Caco-2 (cell line): Measurements from ENCODE around the gene TLR8. TPM values are rescaled to one million over a fixed set of nuclear protein-coding genes. Genes with fewer than 3 reads are reported as not detected.

Experiments
- BruUV-seq: library from RNA; stranded (reverse); fragments of 400-500 nt; replicated peaks from 2 replicates; lab custom pipeline; 2021; lab: Mats Ljungman, UMichigan
- CTCF ChIA-PET: fragments of 300-600 bp; sonication (Branson Sonifier 250); formaldehyde crosslinking; loops from one replicate; lab custom pipeline; 2022; ENCODE audit warnings: antibody characterized with exemption; lab: Charles Lee
- POLR2A ChIA-PET: fragments of 300-600 bp; sonication (Branson Sonifier 250); formaldehyde crosslinking; loops from one replicate; lab custom pipeline; 2022; ENCODE audit warnings: antibody characterized with exemption; lab: Charles Lee
- DNase-seq, 2 experiments: peaks; one replicate each; pipeline versions ENCODE4 v3.0.0 to v3.0.0-alpha.2; 2020 to 2022
- H3K27me3 ChIP-seq: replicated peaks from 2 replicates; pipeline ENCODE4 v1.6.0; 2011; ENCODE audit warnings: low read length; ENCODE audit not compliant: control insufficient read depth, insufficient read depth
- H3K36me3 ChIP-seq: 2 replicates; pipeline ENCODE4 v1.5.1; 2011; ENCODE audit warnings: low read length; ENCODE audit not compliant: control insufficient read depth, insufficient read depth
- H3K4me1 ChIP-seq: fragments of 250-450 bp; sonication (Bioruptor Pico); 2 replicates; pipeline ENCODE4 v1.5.1; 2020; ENCODE audit warnings: mild to moderate bottlenecking
- H3K4me3 ChIP-seq: 2 replicates; pipeline ENCODE4 v1.5.1; 2011; ENCODE audit warnings: low read depth, mild to moderate bottlenecking, control low read depth, low read length
- H3K9me3 ChIP-seq: fragments of 250-450 bp; sonication (Bioruptor Pico); 2 replicates; pipeline ENCODE4 v1.5.1; 2020; ENCODE audit warnings: mild to moderate bottlenecking, moderate library complexity
- H3K27ac Mint-ChIP-seq: one replicate; pipeline ENCODE4 v1.8.0; 2022; ENCODE audit warnings: mixed read lengths; ENCODE audit not compliant: unreplicated experiment
- H3K27me3 Mint-ChIP-seq: one replicate; pipeline ENCODE4 v1.8.0; 2022; ENCODE audit warnings: mixed read lengths; ENCODE audit not compliant: insufficient read depth, unreplicated experiment
- H3K36me3 Mint-ChIP-seq: one replicate; pipeline ENCODE4 v1.8.0; 2022; ENCODE audit warnings: mild to moderate bottlenecking, mixed read lengths; ENCODE audit not compliant: insufficient read depth, unreplicated experiment
- H3K4me1 Mint-ChIP-seq: one replicate; pipeline ENCODE4 v1.8.0; 2022; ENCODE audit warnings: low read depth, mixed read lengths; ENCODE audit not compliant: unreplicated experiment
- H3K4me3 Mint-ChIP-seq: one replicate; pipeline ENCODE4 v1.8.0; 2022; ENCODE audit warnings: mild to moderate bottlenecking, moderate library complexity, mixed read lengths; ENCODE audit not compliant: unreplicated experiment
- H3K9me3 Mint-ChIP-seq: one replicate; pipeline ENCODE4 v1.8.0; 2022; ENCODE audit warnings: mixed read lengths; ENCODE audit not compliant: unreplicated experiment
- CTCF ChIP-seq, 2 experiments: fragments of 200-600 bp in 1 of 2; IDR thresholded peaks; 1 replicate in 1 of 2; 2 replicates in 1 of 2; pipeline versions ENCODE4 v1.5.1 to v1.8.0; 2011 to 2022; ENCODE audit warnings: antibody characterized with exemption in 1 of 2, control low read depth in 1 of 2, inconsistent platforms in 1 of 2, low read depth in 1 of 2, low read length in 1 of 2, mild to moderate bottlenecking in 1 of 2, moderate library complexity in 1 of 2; ENCODE audit not compliant: insufficient read depth in 1 of 2, severe bottlenecking in 1 of 2, unreplicated experiment in 1 of 2
- intact Hi-C: fragments of 100-400 bp; cut with micrococcal nuclease; formaldehyde crosslinking; loops from one replicate; pipeline ENCODE4 v1.10.0; 2022; ENCODE audit not compliant: unreplicated experiment
- total RNA-seq: library from RNA; stranded (reverse); gene quantifications from 2 replicates; pipeline ENCODE4 v1.2.3, GENCODE V29; 2022

TLR8 gene
- total RNA-seq, 1 experiment from 2014 or later, result not detected

- ChIA-PET CTCF (interaction anchor here (2.2 kb wide), 1 partner anchor 83 kb away, joined by 7 read pairs; no protein-coding TSS in a partner anchor), POLR2A (no interaction called here)
- Histone ChIP-seq H3K9me3 (no peaks in the 10 kb centered on the region), H3K4me1 (no peaks in the 10 kb centered on the region), H3K36me3 (no peaks in the 10 kb centered on the region), H3K27me3 (no peaks in the 10 kb centered on the region), H3K4me3 (no peak overlapping the region)
- H3K27ac Mint-ChIP-seq, result no peak overlapping the region
- H3K9me3 Mint-ChIP-seq, result no peaks in the 10 kb centered on the region
- BruUV-seq, result no TSS peak
- H3K4me3 Mint-ChIP-seq, result no peak overlapping the region
- no peak for DNase-seq
- no peaks in the 10 kb centered on the region for H3K27me3 Mint-ChIP-seq
- no peak for TF ChIP-seq CTCF (IDR thresholded peaks at IDR 0.05; ENCODE audit: insufficient read depth in 1 of 2, low read depth in 1 of 2, low read length in 1 of 2, severe bottlenecking in 1 of 2, unreplicated experiment in 1 of 2)
- intact Hi-C loops, result no loop called here
- H3K36me3 Mint-ChIP-seq, result no peaks in the 10 kb centered on the region
- H3K4me1 Mint-ChIP-seq, result no peaks in the 10 kb centered on the region
Observed at GRCh38 chrX:12896935-12897334, 9.5 kb upstream of the TLR8 start.

GRCh38 chrX:12898073-12898472, 8.3 kb upstream of the TLR8 start:
- TF ChIP-seq CTCF (IDR thresholded peaks at IDR 0.05; ENCODE audit: insufficient read depth in 1 of 2, low read depth in 1 of 2, low read length in 1 of 2, severe bottlenecking in 1 of 2, unreplicated experiment in 1 of 2), result no peak
- no peak for DNase-seq
- intact Hi-C loops, result no loop called here
- H3K4me3 ChIP-seq, result no peak overlapping the region
- H3K4me3 Mint-ChIP-seq, result no peak overlapping the region
- no peaks in the 10 kb centered on the region for H3K4me1 ChIP-seq
- H3K27me3 ChIP-seq, result no peaks in the 10 kb centered on the region
- no peaks in the 10 kb centered on the region for H3K27me3 Mint-ChIP-seq
- H3K4me1 Mint-ChIP-seq, result no peaks in the 10 kb centered on the region
- H3K36me3 ChIP-seq, result no peaks in the 10 kb centered on the region
- H3K27ac Mint-ChIP-seq, result no peak overlapping the region
- no peaks in the 10 kb centered on the region for H3K36me3 Mint-ChIP-seq
- ChIA-PET POLR2A (no interaction called here), CTCF (no interaction called here)
- H3K9me3 Mint-ChIP-seq, result no peaks in the 10 kb centered on the region
- no peaks in the 10 kb centered on the region for H3K9me3 ChIP-seq
- BruUV-seq, result no TSS peak

- Histone ChIP-seq H3K27me3 (no peaks in the 10 kb centered on the region), H3K4me3 (no peak overlapping the region), H3K4me1 (no peaks in the 10 kb centered on the region), H3K36me3 (no peaks in the 10 kb centered on the region), H3K9me3 (no peaks in the 10 kb centered on the region)
- BruUV-seq, result no TSS peak
- ChIA-PET CTCF (interaction anchor here (1.0 kb wide), 2 partner anchors 74 to 85 kb away, joined by 3 to 4 read pairs; no protein-coding TSS in a partner anchor), POLR2A (no interaction called here)
- Mint-ChIP-seq H3K27me3 (no peaks in the 10 kb centered on the region), H3K36me3 (no peaks in the 10 kb centered on the region), H3K4me1 (no peaks in the 10 kb centered on the region), H3K9me3 (no peaks in the 10 kb centered on the region), H3K27ac (no peak overlapping the region), H3K4me3 (no peak overlapping the region)
- TF ChIP-seq CTCF (IDR thresholded peaks at IDR 0.05; ENCODE audit: insufficient read depth in 1 of 2, low read depth in 1 of 2, low read length in 1 of 2, severe bottlenecking in 1 of 2, unreplicated experiment in 1 of 2), result no peak
- intact Hi-C loops, result no loop called here
- no peak for DNase-seq
Observed at GRCh38 chrX:12899506-12899905, 6.9 kb upstream of the TLR8 start.
